ENCODE data around the gene RPS2.
"Not testable (repeated sequence)": the region's sequence is repeated elsewhere in the genome, so short reads cannot be mapped to it uniquely, and the experiment has no call there.

The RPS2 gene

DNA sequence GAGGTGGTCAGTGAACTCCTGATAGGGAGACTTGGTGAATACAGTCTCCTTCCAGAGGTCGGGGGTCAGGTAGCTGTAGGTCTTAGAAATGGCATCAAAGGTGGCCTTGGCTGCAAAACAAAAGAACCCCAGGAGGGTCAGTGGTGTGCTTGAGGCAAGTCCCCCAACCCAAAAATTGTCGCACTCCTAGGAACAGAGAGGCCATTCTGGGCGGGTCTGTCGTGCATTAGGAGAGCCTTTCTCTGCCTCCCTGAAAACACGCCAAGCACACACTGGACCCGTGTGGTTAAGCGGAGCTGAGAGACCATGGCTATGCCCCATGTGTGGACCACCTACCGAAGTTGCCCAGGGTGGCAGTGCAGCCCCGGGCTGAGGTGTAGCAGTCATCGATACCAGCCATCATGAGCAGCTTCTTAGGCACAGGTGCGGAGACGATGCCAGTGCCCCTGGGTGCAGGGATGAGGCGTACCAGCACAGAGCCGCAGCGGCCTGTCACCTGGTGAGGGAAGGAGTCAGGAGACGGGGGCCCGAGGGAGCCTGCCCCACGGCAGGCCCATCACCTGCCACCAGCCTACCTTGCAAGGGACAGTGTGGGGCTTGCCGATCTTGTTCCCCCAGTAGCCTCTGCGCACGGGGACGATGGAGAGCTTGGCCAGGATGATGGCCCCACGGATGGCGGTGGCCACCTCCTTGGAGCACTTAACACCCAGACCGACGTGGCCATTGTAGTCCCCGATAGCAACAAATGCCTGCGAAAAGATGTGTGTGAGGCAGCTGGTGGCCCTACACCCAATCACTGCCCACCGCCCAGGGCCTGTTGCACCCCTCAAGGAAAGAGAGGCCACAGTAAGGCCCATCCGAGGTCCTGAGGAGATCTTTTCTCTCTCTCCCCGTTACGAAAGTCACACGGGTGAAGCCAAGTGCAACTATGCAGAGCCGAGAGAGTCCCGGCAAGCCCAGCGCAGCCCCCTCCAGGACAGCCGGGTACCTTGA lies 2.2 kb downstream of the RPS2 start:
- DNase-seq = peak; percentile 26

DNA sequence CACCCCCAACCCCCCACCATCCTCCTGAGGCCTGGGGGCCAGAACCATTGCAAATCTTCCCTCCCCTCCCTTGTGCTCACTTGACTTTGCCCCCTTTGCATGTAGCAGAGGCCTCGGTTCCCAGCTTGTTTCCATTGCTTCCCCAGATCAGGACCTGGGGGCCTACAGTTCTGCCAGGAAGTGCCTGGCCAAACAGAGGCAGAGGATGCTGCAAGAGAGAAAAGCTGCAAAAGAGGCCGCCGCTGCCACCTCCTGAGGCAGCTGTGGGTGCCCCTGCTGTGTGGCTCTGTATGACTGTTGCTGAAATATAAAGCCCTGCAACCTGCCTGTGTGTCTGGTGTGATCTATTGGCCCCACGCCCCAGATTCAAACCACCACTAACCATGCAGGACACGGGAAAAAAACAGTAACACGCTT lies 3.0 kb downstream of the RPS2 start:
- DNase-seq = peak; percentile 59

DNA sequence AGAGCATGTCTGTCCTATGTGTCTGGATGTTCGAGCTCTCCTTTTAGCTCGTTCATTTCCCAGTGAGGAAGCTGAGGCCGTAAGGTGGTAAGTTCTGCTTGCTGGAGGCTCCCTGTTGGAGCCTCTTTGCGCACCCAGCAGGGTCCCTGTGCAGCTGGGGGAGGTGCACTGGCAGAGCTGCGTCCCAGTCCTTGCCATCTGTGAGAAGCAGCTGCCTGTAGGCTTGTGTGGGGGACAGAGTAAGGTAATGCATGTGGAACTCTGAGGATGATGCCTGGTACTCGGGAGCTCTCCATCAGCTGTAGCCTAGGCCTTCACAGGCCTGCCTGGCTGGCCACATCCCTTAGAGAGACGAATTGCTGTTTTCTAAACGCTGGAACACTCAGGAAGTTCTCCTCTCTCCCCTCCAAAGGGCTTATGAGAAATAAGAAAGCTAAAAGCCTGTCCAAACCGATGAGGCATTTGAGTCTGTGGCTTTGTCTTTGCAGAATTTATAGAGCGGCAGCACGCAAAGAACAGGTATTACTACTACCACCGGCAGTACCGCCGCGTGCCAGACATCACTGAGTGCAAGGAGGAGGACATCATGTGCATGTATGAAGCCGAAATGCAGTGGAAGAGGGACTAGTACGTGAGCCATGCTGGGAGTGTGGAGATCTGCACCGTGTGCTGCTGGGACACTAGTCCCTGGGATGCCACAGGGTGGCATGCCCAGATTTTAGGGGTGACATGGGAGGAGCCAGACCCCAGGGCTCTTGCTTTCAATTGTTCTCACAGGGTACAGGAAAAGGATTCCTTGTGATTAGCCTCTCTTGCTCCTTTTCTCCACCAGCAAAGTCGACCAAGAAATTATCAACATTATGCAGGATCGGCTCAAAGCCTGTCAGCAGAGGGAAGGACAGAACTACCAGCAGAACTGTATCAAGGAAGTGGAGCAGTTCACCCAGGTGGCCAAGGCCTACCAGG lies 3.7 kb downstream of the RPS2 start:
- DNase-seq = peak; percentile 76

DNA sequence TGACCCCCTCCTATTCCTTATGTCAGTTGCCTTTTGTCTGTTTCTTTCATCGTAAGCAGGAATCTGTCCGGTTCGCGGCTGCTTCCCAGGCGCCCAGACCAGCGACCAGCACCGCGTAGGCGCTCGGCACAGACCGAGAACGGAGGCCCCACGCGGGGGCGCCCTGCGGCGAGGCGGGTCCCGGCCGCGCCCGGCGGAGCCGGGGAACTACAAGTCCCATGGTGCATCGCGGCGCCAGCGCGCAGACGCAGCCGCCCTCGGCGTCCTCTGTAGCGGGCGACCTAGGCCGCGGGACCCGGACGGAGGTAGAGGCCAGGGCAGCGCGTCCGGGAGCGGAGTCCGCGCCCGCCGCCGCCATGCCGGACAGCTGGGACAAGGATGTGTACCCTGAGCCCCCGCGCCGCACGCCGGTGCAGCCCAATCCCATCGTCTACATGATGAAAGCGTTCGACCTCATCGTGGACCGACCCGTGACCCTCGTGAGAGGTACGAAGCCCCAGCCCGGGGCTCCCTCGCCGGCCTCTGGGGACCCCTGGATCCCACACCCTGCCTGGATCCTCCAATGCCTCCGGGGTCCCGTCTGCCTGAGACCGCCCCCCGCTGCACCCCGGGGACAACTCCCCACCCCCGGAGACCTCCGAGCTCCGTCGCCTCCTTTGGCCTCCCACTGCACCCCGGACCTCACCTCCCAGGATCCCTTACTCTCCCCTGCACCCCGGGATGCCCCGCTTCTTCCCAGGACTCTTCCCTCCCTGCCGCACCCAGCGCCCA lies 5.2 kb downstream of the RPS2 start, which contains the start of gene NDUFB10:
Gene NDUFB10 (plus strand): TSS at position 270 of the 771 bp plus-strand sequence. CDS start 87 bp downstream, at position 357.
- peak; percentile 95 for DNase-seq

DNA sequence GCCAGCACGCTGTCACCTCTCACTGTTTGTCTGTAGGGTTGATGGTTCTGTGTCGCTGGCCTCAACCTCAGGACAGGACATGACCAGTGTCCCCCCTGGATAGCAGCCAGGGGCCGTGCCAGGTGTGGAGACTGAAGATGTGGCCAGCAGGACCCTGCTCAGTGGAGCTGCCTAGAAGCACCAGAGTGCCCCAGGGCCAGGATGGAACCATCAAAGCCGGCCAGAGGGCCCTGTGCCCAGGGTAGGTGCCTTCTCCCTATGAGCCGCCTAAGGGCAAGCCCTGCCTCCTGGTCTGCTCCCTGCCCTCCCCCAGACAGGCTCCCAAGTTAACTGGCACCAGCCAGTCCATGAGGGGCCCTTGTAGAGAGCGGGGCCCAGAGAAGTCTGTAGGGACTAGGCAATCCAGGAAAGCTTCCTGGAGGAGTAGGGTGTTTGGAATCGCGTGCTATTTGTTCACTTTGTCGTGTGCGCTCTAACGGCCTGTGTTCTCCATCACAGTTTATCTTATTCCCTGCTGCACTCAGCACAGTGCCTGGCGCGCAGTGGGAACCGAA lies 5.8 kb downstream of the RPS2 start:
- DNase-seq = no peak

DNA sequence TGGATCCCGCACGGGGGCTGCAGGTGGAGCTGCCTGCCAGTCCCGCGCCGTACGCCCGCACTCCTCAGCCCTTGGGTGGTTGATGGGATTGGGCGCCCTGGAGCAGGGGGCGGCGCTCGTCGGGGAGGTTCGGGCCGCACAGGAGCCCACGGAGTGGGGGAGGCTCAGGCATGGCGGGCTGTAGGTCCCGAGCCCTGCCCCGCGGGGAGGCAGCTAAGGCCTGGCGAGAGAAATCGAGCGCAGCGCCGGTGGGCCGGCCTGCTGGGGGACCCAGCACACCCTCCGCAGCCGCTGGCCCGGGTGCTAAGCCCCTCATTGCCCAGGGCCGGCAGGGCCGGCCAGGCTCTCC lies 6.5 kb downstream of the RPS2 start:
- not testable (repeated sequence) for DNase-seq

DNA sequence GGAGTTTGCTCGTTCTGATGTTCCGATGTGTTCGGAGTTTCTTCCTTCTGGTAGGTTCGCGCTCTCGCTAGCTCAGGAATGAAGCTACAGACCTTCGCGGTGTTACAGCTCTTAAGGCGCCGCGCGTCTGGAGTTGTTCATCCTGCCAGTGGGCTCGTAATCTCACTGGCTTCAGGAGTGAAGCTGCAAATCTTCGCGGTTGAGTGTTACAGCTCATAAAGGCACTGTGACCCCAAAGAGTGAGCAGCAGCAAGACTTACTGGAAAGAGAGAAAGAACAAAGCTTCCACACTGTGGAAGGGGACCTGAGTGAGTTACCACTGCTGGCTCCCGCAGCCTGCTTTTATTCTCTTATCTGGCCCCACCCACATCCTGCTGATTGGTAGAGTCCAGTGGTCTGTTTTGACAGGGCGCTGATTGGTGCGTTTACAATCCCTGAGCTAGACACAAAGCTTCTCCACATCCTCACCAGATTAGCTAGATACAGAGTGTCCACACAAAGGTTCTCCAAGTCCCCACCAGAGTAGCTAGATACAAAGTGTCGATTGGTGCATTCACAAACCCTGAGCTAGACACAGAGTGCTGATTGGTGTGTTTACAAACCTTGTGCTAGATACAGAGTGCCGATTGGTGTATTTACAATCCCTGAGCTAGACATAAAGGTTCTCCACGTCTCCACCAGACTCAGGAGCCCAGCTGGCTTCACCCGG lies 7.0 kb downstream of the RPS2 start:
- DNase-seq = not testable (repeated sequence)

DNA sequence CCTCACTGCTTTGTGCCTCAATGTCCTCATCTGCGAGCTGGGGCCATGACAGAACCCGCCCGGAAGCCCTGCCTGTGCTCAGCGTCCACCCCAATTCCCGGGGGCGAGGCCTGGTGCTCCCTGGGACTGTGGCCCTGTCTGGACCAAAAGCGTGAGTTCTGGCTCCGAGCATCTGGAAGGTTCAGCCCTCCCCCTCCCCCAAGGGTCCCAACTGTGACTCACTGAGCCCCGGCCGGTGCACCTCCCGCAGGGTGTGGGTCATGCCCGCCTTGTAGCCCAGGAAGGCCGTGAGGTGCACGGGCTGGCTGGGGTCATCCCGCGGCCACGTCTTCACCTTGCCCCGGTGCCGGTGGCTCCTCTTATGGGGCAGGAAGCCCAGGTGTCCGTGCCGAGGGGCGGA lies 10.9 kb downstream of the RPS2 start:
- DNase-seq = no peak

DNA sequence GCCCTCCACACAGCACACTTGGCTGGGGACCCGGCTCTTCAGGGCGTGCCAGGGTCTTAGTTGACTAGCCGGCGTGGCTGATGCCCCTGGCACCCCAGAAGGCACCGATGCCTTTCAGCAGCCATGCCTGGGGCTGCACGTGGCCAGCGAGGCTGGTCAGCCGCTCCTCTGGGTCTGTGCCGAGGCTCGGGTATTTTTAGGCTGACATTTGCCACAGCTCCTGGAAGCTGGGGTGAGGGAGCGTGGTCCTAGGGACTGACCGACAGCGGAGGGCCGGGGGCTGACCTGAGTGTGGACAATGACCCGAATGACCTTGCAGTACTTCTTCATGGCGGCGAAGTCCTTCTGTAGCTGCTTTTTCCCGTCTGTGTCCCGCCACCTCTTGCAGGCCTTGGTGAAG lies 14.1 kb downstream of the RPS2 start:
- no peak for DNase-seq

DNA sequence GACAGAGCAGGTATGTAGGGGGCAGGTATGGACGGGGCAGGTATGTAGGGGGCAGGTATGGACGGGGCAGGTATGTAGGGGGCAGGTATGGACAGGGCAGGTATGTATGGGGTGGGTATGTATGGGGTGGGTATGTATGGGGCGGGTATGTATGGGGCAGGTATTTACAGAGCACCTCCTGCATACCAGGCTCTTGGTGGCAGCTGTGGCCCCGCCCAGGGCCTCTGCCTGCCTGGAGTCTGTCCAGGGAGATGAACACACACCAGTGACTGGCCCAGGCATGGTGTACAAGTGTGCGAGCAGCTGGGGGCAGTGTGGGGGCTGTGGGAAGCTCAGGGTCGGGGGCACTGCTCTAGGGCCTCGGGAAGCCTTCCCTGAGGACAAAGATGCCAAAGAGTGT lies 14.6 kb downstream of the RPS2 start:
- no peak for DNase-seq

DNA sequence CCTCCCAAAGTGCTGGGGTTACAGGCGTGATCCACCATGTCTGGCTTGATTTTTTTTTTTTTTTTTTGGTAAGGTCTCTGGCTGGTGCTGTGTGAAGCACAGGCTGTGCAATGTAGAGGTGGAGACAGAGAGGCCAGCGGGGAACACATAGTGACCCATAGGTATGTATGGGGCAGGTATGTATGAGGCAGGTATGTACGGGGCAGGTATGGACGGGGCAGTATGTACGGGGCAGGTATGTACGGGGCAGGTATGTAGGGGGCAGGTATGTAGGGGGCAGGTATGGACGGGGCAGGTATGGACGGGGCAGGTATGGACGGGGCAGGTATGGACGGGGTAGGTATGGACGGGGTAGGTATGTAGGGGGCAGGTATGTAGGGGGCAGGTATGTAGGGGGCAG lies 15.1 kb downstream of the RPS2 start:
- DNase-seq = no peak

DNA sequence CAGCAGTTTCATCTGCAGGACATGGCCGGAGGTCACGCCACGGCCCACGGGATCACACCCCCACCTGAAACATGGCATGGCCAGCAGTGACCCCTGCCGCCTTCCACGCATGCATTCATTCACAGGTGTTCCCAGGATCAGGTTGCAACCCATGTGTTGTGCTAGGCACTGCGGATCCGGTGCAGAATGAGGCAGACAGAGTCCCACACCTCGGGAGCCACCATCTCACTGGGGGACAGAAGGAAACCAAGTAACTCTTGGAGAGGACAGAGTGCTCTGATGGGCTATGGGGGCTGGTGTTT lies 17.3 kb downstream of the RPS2 start:
- no peak for DNase-seq

DNA sequence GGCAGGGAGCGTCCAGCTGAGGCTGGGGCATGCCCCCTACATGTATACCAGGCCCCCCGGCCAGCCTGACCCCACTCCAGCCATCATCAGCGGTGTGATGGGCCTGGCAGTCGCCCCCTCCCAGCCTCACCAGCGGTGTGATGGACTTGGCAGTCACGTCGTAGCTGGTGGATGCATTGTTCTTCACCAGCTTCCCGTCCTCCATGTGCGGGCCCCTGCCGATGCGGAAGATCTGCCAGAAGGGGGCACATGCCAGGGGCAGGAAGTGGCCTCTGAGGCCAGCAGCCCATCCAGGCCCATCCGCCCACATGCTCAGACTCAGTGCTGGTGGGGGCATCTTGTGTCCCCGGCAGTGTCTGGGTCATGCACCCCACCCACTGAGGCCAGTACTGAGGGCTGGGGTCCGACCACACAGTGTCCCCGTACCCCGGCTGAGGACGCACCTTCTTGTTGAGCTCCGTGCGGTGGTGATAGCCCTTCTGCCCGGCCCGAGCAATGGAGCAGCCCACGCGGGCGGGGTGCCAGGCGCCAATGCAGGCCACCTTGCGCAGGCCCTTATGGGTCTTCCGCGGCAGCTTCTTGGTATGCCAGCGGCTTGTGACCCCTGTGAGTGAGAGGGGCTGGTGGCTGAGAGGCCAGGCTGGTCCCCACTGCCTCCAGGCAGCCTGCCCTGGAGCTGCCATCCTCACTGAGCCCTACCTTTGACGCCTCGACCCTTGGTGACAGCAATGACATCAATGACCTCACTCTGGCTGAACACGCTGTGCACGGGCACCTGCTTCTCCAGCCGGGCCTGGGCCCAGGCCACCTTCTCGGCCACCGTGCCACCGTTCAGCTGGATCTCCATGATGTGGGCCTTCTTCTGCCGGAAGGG lies 17.9 kb downstream of the RPS2 start:
- no peak for DNase-seq

DNA sequence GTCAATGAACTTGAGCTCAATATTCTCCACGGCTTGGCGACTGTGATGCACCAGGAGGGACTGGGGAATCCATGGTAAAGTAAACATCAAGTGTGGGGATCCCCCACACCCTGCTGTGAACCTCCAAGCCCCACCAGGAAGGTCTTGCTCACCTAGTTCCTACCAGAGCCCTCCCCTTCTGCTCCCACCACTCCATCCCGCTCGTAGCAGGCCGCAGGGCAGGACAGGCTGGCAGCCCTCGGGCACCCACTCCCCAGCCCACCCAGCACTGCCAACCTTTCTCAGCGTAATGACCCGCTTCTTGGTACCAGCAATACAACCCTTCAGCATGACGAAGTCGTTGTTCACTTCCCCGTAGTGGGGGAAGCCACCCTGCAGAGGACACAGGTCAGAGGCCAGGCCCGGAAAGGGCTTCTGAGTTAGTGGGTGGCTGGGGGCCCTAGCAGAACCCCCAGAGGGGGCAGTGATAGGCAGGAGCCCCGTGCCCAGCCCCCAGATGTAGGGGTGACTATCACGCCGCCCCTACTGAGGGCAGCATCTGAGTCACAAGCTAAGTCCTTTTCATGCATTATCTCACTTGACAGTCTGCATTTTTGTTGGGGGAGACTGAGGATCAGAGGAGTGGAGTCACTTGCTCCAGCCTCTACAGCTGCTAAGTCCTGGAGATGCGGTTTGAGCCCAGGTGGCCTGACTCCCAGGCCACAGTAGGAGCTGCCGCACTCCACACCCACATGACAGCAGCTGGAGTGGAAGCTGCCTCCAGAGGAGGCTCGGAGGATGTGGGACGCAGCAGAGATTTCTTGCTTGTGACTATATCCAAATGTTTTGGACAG lies 18.9 kb downstream of the RPS2 start:
- no peak for DNase-seq

DNA sequence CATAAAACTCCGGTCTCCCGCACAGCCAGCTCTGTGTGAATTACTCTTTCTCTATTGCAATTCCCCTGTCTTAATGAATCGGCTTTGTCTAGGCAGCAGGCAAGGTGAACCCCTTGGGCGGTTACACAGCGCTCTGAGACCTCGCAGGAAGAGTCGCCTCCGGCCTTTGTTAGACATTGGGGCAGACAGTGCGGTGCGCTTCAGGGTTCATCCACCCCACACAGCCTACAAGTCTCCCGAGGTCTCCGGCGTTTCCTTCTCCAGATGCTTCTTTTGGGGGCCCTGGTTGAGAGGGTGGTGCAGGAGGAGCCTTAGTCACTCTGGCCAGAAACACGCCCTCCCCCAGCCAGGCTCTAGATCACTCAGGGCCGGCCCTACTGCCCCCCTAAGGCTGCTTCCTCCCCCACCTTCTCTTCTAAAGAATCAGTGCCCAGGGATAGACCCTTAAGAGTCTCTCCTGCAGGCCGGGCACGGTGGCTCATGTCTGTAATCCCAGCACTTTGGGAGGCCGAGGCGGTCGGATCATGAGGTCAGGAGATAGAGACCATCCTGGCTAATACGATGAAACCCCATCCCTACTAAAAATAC lies 19.9 kb downstream of the RPS2 start:
- DNase-seq = no peak

DNA sequence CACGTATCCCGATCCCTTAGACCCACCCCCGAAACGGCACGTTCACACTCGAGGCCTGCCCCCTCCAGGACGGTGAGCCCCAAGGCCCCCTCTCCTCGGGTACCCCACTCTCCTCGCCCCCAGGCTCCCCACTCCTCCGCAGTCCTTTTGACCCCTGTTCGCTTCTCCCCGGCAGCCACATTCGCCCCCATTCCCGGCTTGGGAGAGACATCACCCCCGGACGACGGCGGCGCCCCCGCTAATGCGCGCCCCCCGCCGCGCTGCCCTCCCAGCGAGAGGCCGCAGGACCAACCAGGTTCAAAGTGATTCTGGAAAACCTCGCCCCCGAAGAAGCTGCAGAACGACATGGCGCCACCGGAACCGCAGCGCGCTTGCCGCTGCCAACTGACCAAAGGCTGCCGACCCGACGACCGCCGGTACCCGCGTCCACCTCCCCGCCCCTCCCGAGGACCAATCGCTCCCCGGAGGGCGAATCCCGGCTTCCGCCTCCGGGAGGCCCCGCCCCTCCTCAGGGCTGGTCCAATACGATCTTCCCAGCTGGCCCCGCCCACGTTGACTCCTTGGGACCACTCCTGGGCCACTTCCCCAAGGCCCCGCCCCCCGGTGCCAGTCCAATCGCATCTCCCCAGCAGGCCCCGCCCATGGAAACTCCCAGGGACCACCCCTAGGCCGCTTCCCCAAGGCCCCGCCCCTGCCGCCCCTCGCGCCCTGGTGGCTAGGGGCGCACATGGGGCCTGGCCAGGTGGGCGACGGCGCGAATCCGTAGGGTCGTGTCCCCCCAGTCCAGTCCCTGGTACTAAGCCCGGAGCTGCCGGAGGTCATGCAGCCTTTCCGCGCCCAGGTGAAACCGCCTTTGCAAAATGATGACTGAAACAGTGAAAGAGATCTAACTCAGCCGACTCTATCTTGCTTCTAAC lies 21.6 kb downstream of the RPS2 start, which contains the start of gene MSRB1:
Gene MSRB1 (minus strand): TSS at position 390 of the 917 bp plus-strand sequence. CDS start 43 bp downstream, at position 347.
- peak; percentile 100 for DNase-seq

DNA sequence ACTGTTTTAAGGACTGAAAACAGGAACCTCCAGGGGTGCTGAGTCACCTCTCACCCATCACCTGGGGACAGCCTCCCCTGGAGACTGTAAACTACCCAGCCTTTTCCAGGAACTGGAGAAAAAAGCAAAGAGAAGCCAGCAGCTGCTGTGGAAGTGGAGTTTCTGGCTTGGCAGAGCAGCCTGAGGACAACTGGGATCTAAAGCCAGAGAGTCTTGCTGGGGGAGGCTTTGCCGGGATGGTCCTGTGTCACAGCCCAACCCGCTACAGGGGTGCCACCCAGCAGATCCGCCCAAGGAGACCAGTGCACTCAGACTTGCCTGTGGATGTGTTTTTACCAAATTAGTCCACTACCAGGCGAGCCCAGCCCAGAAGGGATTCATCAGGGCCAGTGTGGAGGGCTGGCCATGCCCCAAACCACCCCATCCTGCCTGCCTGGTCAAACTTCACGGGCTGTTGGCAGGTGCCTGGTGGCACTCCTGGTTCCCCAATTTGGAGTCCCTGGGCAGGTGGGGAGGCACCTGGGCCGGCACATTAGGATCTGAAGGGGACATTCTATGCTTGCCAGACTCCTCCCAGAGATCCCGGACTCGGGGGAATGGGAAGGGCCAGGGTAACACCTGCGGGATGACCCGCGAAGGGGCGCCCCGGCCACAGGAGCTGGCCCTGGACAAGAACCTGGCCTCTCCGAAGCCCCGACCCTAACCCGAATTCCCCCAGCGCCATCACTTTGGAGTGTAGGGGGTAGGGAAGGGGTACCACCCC lies 22.4 kb downstream of the RPS2 start:
- peak; percentile 41 for DNase-seq

Measured in activated CD4-positive, alpha-beta T cell treated with anti-CD3 and anti-CD28 coated beads for 48 hours (primary cell).